ENCODE measurements around the gene SPEF2. TPM values are rescaled to one million over a fixed set of nuclear protein-coding genes. Genes with fewer than 3 reads are reported as not detected.

The SPEF2 gene
- total RNA-seq, 1 experiment from 2014 or later, result 8.0 TPM

GRCh38 chr5:35826554-35826953 is 208.9 kb downstream of the SPEF2 start:
- no peak overlapping the region for H3K27ac Mint-ChIP-seq (ENCODE audit: unreplicated experiment)
- H3K36me3 Mint-ChIP-seq (ENCODE audit: insufficient read depth, unreplicated experiment), result no peaks in the 10 kb centered on the region
- H3K4me1 Mint-ChIP-seq (ENCODE audit: low read depth, unreplicated experiment), result no peaks in the 10 kb centered on the region
- H3K9me3 Mint-ChIP-seq (ENCODE audit: low read depth, unreplicated experiment), result no peaks in the 10 kb centered on the region
- H3K27me3 Mint-ChIP-seq (ENCODE audit: unreplicated experiment), result no peaks in the 10 kb centered on the region
- intact Hi-C loops (cut with micrococcal nuclease; ENCODE audit: unreplicated experiment), result no loop called here
- CTCF ChIA-PET, result no interaction called here
- no peak overlapping the region for H3K4me3 Mint-ChIP-seq (ENCODE audit: low read depth, unreplicated experiment)
- BruUV-seq (replicated peaks), result no TSS peak
- no peak for DNase-seq
- no peak for TF ChIP-seq CTCF (IDR thresholded peaks at IDR 0.05; ENCODE audit: unreplicated experiment)

- CTCF ChIA-PET, result no interaction called here
- H3K36me3 Mint-ChIP-seq (ENCODE audit: insufficient read depth, unreplicated experiment), result no peaks in the 10 kb centered on the region
- H3K4me1 Mint-ChIP-seq (ENCODE audit: low read depth, unreplicated experiment), result no peaks in the 10 kb centered on the region
These were observed 210.5 kb downstream of the SPEF2 start for GRCh38 chr5:35828082-35828598.

GRCh38 chr5:35830587-35830986 is 212.9 kb downstream of the SPEF2 start:
- TF ChIP-seq CTCF (IDR thresholded peaks at IDR 0.05; ENCODE audit: unreplicated experiment), result no peak
- CTCF ChIA-PET, result no interaction called here
- BruUV-seq (replicated peaks), result no TSS peak
- Mint-ChIP-seq H3K36me3 (ENCODE audit: insufficient read depth, unreplicated experiment) (no peaks in the 10 kb centered on the region), H3K27me3 (ENCODE audit: unreplicated experiment) (no peaks in the 10 kb centered on the region), H3K27ac (ENCODE audit: unreplicated experiment) (no peak overlapping the region), H3K9me3 (ENCODE audit: low read depth, unreplicated experiment) (no peaks in the 10 kb centered on the region), H3K4me3 (ENCODE audit: low read depth, unreplicated experiment) (no peak overlapping the region), H3K4me1 (ENCODE audit: low read depth, unreplicated experiment) (no peaks in the 10 kb centered on the region)
- no peak for DNase-seq
- intact Hi-C loops (cut with micrococcal nuclease; ENCODE audit: unreplicated experiment), result no loop called here

More at GRCh38 chr5:35828082-35828598, 210.5 kb downstream of the SPEF2 start:
- H3K4me3 Mint-ChIP-seq (ENCODE audit: low read depth, unreplicated experiment), result no peak overlapping the region
- no peak for DNase-seq
- no peaks in the 10 kb centered on the region for H3K27me3 Mint-ChIP-seq (ENCODE audit: unreplicated experiment)
- H3K9me3 Mint-ChIP-seq (ENCODE audit: low read depth, unreplicated experiment), result no peaks in the 10 kb centered on the region
- H3K27ac Mint-ChIP-seq (ENCODE audit: unreplicated experiment), result no peak overlapping the region
- intact Hi-C loops (cut with micrococcal nuclease; ENCODE audit: unreplicated experiment), result no loop called here
- no TSS peak for BruUV-seq (replicated peaks)
- no peak for TF ChIP-seq CTCF (IDR thresholded peaks at IDR 0.05; ENCODE audit: unreplicated experiment)

GRCh38 chr5:35832762-35833161 is 215.1 kb downstream of the SPEF2 start:
- no peak for TF ChIP-seq CTCF (IDR thresholded peaks at IDR 0.05; ENCODE audit: unreplicated experiment)
- Mint-ChIP-seq H3K27ac (ENCODE audit: unreplicated experiment) (no peak overlapping the region), H3K4me1 (ENCODE audit: low read depth, unreplicated experiment) (no peaks in the 10 kb centered on the region), H3K27me3 (ENCODE audit: unreplicated experiment) (no peaks in the 10 kb centered on the region), H3K36me3 (ENCODE audit: insufficient read depth, unreplicated experiment) (no peaks in the 10 kb centered on the region), H3K9me3 (ENCODE audit: low read depth, unreplicated experiment) (no peaks in the 10 kb centered on the region), H3K4me3 (ENCODE audit: low read depth, unreplicated experiment) (no peak overlapping the region)
- CTCF ChIA-PET, result no interaction called here
- BruUV-seq (replicated peaks), result no TSS peak
- no peak for DNase-seq
- intact Hi-C loops (cut with micrococcal nuclease; ENCODE audit: unreplicated experiment), result no loop called here

All from Calu3 (cell line).